H7 (cell line): Measurements from ENCODE around the gene COX6B2. TPM values are rescaled to one million over a fixed set of nuclear protein-coding genes. Genes with fewer than 3 reads are reported as not detected.
A peak's percentile ranks its signal among the peaks of the same experiment; 100 is the strongest.
"Not testable (repeated sequence)": the region's sequence is repeated elsewhere in the genome, so short reads cannot be mapped to it uniquely, and the experiment has no call there.

Experiments used
- DNase-seq: peaks from one replicate; pipeline ENCODE4 v3.0.0; 2012
- H3K27me3 ChIP-seq: 2 replicates; pipeline ENCODE4 v1.6.0; 2011; ENCODE audit warnings: mild to moderate bottlenecking, low read length; ENCODE audit not compliant: control insufficient read depth, insufficient read depth
- H3K36me3 ChIP-seq: replicated peaks from 2 replicates; pipeline ENCODE4 v1.5.1; 2011; ENCODE audit warnings: low read length; ENCODE audit not compliant: control insufficient read depth, insufficient read depth
- H3K4me3 ChIP-seq: 2 replicates; pipeline ENCODE4 v1.5.1; 2011; ENCODE audit warnings: low read depth, mild to moderate bottlenecking, control low read depth, low read length, moderate library complexity; ENCODE audit not compliant: insufficient read depth
- total RNA-seq: library from RNA; depleted of rRNA; stranded (reverse); fragments of >200 nt; shearing (Covaris generic); gene quantifications from 2 replicates; pipeline ENCODE4 v1.2.3, GENCODE V29; 2014

COX6B2 gene
- total RNA-seq, 1 experiment from 2014 or later = 0.17 TPM

DNA sequence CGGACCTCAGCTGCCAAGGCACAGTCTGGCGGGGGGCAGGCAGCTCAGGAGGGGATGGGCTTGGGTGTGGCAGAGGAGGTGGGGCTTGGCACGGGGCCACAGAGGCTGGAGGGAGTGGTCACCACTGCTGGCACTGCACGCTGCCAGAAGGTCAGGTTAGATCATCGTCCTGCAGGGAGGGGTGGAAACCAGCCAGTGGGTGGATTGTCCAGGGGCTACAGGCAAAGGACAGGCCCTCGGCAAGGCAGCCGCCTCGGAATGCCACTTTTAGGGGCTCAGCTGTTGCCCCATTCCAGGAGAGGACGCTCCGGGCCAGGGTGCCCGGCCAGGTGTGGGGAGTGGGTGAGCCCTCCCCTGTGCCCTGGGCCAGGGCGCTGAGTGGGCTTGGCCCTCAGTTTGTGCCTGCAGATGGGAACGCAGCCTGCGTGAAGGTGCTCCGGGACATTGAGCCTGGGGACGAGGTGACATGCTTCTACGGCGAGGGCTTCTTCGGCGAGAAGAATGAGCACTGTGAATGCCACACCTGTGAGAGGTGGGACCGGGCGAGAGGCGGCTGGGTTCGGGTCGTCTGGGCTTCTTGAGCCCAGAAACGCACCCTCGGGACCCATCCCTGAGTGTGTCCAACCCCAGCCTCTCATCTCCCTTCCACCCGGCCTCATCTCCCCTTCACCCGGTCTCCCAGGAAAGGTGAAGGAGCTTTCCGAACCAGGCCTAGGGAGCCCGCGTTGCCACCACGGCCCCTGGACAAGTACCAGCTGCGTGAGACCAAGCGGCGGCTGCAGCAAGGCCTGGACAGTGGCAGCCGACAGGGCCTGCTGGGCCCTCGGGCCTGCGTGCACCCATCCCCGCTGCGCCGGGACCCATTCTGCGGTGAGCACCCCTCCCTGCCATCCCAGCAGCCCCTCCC, 8.4 kb downstream of the COX6B2 start:
- Histone ChIP-seq H3K36me3 (peaks cover 17% of the 10 kb centered on the region), H3K27me3 (peaks cover 2% of the 10 kb centered on the region; the same call in 1 of the 2 replicates), H3K4me3 (no peak overlapping the region)
- DNase-seq = peak; percentile 55

DNA sequence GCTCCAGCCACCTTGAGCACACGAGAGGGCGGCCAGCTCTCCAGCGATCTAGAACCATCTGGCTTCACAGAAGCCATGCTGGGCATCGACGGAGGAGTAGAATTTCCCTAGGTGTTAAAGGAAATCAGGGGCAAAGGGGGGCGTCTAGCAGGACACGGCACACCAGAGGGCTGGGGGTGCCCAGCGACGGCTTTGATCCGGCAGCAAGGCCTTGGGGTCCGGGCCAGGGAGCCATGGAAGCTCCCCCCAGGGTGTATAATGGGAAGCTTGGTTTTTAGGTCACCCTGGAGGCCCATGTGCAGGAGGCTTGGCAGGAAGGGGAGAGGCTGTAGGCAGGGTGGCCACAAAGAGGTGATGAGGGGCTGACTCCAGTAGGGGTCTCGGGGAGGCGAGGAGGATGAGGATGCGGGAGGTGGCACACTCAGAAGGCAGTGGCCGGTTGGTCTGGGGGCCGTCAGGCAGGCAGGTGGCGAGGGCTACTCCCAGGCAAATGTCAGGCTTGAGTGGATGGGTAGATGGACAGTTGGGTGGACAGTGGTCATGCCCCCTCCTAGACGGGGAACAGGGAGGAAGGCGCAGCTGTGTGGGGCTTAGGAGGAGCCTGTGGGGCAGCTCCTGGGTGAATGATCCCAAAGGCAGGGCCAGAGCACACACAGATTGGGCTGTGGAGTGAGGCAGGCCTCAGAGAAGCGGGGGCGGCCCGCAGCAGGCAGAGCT, 9.3 kb downstream of the COX6B2 start:
- DNase-seq = peak; percentile 56

DNA sequence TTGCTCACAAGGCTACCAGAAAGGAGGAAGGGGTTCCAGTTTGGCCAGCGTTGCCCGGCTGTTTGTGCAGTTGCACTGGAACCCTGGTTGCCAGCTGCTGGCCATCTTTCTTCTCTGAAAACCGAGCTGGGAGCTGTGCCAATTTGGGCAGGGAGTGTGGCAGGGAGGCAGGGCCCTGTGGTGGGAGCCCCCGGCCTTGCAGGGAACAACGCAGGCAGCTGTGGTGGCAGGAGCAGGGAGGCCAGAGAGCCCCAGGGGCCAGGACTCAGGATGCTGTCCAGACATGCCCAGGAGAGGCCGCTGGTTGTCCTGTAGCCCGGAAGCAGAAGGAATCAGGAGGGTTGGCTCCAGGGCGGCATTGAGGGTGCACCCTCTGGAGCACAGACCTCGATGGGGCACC, 10.1 kb downstream of the COX6B2 start:
- peak; percentile 51 for DNase-seq
- Histone ChIP-seq H3K27me3 (no peaks in the 10 kb centered on the region), H3K4me3 (no peak overlapping the region), H3K36me3 (peaks cover 17% of the 10 kb centered on the region)

More for the DNA sequence above, 9.3 kb downstream of the COX6B2 start:
- Histone ChIP-seq H3K36me3 (peaks cover 17% of the 10 kb centered on the region), H3K4me3 (no peak overlapping the region), H3K27me3 (no peaks in the 10 kb centered on the region; the same call in 1 of the 2 replicates)

DNA sequence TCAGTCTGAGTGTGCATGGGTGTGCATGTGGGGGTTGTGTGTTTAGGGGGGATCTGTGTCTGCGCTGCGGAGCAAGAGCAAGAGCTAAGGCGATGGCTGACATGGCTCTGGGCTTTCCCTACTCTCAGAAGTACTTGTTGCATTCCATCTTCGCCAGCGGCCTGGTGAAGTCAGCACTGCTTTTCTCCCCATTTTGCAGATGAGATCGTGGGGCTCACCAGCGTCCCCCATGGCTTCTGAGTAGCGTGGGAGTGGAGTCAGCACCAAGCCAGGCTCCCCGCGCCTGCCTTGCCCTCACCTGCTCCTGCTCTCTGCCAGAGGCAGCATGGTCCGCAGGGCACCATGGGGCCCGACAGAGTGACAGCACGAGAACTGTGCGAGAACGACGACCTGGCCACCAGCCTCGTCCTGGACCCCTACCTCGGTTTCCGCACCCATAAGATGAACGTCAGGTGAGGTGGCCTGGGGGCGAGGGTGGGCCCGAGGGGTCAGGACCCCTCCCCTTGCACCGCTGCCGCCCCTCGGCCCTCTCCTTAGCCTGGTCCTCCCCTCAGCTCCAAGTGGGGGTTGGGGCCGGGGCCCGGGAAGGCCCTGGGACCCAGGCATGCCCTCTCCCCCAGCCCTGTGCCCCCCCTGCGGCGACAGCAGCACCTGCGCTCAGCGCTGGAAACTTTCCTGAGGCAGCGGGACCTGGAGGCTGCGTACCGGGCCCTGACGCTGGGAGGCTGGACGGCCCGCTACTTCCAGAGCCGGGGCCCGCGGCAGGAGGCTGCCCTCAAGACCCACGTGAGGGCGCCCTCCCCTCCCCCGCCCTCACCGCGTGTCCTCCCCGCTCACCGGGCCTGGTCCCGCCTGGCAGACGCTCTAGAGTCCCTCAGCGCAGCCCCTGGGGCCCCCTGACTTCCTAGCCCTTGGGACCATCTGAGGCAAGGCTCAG, 12.7 kb downstream of the COX6B2 start:
- peak; percentile 77 for DNase-seq
- no peaks in the 10 kb centered on the region for H3K27me3 ChIP-seq
- H3K36me3 ChIP-seq = peaks cover 16% of the 10 kb centered on the region
- H3K4me3 ChIP-seq = peak overlapping the region; percentile 23

DNA sequence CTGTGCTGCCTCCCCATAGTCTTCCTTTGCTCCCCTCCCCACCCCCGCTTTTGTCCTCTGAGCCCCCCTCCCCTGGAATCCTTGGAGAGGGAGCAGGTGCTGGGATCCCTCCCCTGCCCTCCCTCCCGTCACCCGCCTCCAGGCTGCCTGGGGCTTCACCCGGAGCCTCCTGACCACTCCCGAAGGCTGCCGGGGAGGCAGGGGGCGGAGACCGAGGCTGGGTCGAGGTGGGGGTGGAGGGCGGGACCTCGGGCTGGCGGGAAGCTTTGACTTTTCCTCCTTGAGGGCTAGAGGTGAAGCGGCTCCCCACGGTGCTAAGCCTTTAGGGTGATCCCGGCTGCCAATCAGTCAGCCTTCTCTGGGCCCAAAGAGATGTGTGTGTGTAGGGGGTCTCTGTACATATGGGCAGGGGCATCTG, 13.3 kb downstream of the COX6B2 start:
- H3K27me3 ChIP-seq = no peaks in the 10 kb centered on the region
- H3K36me3 ChIP-seq = peaks cover 16% of the 10 kb centered on the region
- DNase-seq = peak; percentile 98
- peak overlapping the region; percentile 73; the same call in 1 of the 2 replicates for H3K4me3 ChIP-seq

DNA sequence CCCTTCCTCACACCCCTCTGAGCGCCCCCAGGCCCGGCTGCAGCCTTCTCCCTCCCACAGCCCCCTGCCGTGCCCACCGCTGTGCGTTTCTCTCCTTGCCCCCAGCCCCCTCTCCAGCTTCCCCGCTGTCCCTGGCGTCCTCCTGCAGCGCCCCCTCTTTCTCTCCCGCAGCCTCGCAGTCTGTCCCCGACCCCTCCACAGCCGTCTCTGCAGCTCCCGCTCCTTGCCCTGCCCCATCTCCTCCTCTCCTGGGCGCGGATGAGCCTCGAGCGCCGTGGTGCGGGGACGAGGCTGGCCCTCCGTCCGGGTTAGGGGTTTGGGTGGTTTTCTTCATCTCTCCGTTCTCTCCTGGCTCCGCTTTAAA, 13.8 kb downstream of the COX6B2 start:
- H3K36me3 ChIP-seq = peaks cover 16% of the 10 kb centered on the region
- no peak for DNase-seq
- H3K27me3 ChIP-seq = no peaks in the 10 kb centered on the region
- peak overlapping the region; percentile 73 for H3K4me3 ChIP-seq

DNA sequence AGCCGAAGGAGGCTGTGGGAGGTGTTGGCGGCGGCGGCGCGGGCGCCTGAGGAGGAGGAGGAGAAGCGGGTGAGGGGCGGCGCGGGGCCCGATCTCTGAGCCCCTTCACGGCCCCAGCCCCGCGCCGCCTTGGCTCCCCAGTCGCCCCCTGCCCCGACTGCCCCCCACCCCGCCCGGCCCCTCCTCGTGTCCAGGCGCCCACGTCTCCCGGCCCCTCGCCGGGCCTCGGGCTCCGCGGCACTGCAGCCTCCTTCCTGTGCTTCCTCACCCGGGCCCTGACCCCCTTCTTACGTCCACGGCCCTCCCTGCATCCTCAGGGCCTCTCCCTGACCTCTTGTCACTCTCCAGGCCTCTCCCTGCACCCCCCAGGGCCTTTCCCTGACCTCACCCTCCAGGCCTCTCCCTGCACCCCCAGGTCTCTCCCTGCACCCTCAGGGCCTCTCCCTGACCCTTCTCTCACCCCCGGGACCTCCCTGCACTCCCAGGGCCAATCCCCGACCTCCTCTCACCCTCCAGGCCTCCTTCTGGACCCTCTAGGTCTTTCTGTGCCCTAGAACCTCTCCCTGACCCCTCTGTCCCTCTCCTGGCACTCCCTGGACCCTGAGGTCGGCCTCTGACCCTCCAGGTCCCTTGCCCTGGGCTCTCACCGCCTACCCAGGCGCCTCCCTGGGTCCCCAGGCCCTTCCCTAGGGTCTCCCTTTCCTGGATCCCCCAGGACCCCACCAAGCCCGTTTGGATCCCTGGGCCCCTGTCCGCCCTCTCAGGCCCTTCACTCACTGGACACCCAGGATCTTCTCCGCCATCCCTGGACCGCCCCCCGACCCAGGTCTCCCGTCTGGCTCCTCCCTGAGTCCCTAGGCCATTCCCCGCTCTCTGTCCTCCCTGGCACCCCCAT, 14.4 kb downstream of the COX6B2 start:
- Histone ChIP-seq H3K4me3 (peak overlapping the region; percentile 73), H3K36me3 (peaks cover 16% of the 10 kb centered on the region), H3K27me3 (no peaks in the 10 kb centered on the region)
- DNase-seq = peak; percentile 83

DNA sequence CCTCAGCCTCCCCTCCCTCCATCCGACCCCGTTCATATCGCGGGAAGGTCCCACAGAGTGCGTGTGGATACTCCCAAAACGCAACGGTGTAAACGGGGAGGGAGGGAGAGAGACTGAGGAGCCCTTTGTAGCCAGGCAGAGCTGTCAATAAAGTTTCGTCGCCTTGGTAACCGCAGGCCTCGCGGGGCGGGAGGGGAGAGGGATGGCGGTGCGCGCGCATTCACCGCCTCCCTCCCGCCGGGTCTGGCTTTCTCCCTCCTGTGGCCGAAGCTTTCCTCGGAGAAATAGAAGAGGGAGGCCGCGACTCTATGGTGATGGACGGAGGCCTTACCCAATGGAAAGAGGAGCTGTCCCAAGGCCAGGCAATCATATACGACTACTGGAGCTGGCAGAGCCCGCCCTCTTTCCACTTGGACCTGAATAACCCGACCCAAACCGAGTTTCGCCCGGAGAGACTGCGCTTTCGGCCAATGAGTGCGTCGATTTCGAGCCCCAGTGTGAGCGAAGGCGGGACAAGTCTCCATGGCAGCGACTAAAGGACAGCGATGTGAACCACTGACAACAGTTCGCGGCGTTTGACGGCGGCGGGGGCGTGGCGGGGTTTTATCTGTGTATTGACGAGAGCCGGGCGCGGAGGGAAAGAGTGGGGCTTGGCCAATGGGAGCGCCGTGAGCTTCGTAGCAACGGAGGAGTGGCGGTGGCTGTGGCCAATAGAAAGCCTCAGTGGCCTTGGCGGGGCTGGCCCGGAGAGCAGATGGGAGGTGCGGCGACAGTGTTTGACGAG, 15.2 kb downstream of the COX6B2 start, which contains the start of gene KMT5C:
KMT5C (plus strand) TSS at position 772 of the 784 bp plus-strand sequence. CDS start 2,061 bp downstream, outside the sequence.
- Histone ChIP-seq H3K36me3 (peaks cover 16% of the 10 kb centered on the region), H3K27me3 (no peaks in the 10 kb centered on the region), H3K4me3 (peak within 1 kb of the TSS; percentile 73)
- DNase-seq = peak; percentile 100

DNA sequence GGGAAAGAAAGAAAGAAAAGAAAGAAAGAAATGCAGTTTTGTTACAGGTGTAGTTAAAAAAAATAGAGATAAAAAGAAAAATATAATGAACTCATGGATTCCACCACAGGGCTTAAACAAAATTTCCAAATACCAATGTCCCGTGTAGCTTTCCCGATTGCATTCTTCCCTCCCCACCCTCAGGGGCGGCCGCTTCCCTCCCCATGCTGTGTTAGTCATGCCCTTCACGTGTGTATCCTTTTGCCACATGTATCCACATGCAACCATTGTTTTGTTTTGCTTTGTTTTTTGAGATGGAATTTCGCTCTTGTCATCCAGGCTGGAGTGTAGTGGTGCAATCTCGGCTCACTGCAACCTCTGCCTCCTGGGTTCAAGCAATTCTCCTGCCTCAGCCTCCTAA, 18.4 kb downstream of the COX6B2 start:
- no peak for DNase-seq
- H3K36me3 ChIP-seq = no peaks in the 10 kb centered on the region
- H3K27me3 ChIP-seq = no peaks in the 10 kb centered on the region
- no peak overlapping the region for H3K4me3 ChIP-seq

DNA sequence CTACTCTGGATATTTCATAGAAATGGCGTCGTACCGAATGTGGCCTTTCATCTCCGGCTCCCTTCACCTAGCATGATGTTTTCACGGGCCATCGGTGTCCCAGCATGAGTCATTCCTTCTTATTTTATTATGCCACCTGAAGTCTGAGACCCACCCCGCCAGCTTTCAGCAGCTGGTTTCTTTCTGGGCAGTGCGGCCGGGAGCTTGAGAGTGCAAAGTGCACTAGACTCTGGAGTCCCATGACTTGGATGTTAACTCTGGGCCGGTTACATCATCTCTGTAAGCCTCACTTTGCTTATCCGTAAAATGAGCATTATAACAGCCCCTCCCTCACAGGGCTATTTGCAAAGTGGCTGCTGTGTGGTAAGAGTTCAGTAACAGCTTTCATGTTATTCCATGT, 20.6 kb downstream of the COX6B2 start:
- Histone ChIP-seq H3K36me3 (no peaks in the 10 kb centered on the region), H3K27me3 (no peaks in the 10 kb centered on the region), H3K4me3 (no peak overlapping the region)
- DNase-seq = peak; percentile 9

DNA sequence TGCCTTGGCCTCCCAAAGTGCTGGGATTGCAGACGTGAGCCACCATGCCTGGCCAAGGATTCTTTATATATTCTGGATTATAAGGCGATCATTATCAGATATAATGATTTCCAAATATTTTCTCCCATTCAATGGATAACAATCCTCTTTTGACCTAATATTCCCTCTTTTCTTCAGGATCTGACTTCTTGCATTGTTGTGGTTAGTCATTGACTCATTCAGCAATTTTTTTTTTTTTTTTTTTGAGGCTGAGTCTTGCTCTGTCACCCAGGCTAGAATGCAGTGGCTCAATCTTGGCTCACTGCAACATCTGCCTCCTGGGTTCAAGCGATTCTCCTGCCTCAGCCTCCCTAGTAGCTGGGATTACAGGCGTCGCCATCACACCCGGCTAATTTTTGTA, 24.7 kb downstream of the COX6B2 start:
- not testable (repeated sequence) for H3K27me3 ChIP-seq, H3K4me3 ChIP-seq, DNase-seq, H3K36me3 ChIP-seq

DNA sequence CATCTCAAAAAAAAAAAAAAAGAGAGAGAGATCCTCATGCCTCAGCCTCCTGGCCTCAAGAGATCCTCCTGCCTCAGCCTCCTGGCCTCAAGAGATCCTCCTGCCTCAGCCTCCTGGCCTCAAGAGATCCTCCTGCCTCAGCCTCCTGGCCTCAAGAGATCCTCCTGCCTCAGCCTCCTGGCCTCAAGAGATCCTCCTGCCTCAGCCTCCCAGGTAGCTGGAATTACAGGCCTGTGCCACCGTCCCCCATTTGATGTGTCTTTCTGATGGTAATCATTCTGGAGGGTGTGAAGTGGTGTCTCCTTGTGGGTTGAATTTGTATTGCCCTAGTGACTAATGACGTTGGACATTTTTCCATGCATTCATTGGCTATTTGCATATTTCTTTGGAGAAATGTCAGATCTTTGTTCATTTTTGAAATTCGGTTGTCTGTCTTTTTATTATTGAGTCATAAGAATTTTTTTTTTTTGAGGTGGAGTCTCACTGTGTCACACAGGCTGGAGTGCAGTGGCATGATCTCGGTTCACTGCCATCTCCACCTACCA, 25.7 kb downstream of the COX6B2 start:
- H3K36me3 ChIP-seq, DNase-seq, H3K27me3 ChIP-seq, H3K4me3 ChIP-seq: not testable (repeated sequence)
